ENCODE results near the gene MED27. TPM values are rescaled to one million over a fixed set of nuclear protein-coding genes. Genes with fewer than 3 reads are reported as not detected.

The MED27 gene
- total RNA-seq, 1 donor from 2014 or later: 15.7 TPM

DNA sequence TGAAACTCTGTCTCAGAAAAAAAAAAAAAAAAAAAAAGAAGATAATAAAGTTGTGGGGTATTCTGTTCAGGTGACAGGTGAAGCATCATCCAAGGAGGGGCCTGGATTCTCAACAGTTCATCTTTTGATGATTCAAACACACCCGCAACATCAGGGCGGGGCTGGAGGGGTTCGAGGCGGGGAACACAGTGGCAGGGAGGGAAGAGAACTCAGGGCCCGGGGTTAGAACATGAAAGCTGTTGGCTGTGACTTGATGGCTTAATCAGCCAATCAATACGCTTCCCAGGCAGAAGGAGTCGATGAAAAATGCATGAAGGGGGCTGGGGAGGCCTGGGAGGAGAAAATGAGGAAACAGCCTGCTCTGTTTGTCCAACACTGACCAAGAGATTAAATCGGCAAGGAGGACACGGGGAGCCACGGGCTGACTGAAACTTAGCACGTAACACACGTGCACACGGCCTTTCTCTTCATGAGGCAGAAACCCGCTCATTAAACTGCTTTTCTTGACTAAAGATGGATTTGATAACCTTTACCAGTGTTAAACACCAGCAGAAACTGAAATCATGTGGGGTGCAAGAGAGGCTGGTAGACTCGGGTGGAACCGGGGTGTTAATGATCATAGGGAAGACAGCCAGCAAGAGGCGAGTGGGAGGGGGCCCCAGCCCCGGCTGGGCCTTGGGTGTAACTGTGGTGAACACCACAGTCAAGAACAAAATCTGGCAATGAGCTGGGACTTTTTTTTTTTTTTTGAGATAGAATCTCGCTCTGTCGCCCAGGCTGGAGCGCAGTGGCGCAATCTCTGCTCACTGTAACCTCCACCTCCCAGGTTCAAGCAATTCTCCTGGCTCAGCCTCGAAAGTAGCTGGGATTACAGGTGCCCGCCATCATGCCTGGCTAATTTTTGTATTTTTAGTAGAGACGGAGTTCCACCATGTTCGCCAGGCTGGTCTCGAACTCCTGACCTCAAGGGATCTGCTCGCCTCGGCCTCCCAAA is 234.1 kb downstream of the MED27 start:
- TF ChIP-seq, protein P1, sequence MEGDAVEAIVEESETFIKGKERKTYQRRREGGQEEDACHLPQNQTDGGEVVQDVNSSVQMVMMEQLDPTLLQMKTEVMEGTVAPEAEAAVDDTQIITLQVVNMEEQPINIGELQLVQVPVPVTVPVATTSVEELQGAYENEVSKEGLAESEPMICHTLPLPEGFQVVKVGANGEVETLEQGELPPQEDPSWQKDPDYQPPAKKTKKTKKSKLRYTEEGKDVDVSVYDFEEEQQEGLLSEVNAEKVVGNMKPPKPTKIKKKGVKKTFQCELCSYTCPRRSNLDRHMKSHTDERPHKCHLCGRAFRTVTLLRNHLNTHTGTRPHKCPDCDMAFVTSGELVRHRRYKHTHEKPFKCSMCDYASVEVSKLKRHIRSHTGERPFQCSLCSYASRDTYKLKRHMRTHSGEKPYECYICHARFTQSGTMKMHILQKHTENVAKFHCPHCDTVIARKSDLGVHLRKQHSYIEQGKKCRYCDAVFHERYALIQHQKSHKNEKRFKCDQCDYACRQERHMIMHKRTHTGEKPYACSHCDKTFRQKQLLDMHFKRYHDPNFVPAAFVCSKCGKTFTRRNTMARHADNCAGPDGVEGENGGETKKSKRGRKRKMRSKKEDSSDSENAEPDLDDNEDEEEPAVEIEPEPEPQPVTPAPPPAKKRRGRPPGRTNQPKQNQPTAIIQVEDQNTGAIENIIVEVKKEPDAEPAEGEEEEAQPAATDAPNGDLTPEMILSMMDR (IDR thresholded peaks at IDR 0.05): no peak
- no peak for ATAC-seq
- H3K27me3 ChIP-seq (ENCODE audit: low read depth): peaks cover under 1% of the 10 kb centered on the region
- H3K27ac ChIP-seq: no peak overlapping the region
- no peaks in the 10 kb centered on the region for H3K36me3 ChIP-seq
- H3K4me1 ChIP-seq: no peaks in the 10 kb centered on the region
- DNase-seq: no peak
- intact Hi-C loops (cut with DNase I): no loop called here
- H3K9me3 ChIP-seq: no peaks in the 10 kb centered on the region
- H3K4me3 ChIP-seq: no peak overlapping the region

DNA sequence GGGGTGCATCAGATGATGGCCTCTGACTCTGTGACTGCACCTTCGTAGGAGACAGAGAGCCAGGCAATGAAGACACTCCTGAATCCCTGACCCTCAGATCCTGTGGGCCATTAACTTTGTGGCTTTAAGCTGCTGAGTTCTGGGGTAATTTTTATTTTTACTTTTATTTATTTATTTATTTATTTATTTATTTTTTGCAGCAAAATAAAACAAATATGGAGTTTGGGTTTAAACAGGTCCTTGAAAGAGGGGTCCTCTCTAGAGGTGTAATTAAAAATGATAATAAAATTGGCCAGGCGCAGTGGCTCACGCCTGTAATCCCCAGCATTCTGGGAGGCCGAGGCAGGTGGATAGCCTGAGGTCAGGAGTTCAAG is 234.9 kb downstream of the MED27 start:
- Histone ChIP-seq H3K27ac (no peak overlapping the region), H3K36me3 (no peaks in the 10 kb centered on the region), H3K4me3 (no peak overlapping the region), H3K27me3 (ENCODE audit: low read depth) (peaks cover 3% of the 10 kb centered on the region), H3K9me3 (no peaks in the 10 kb centered on the region), H3K4me1 (no peaks in the 10 kb centered on the region)
- TF ChIP-seq, protein P1 (IDR thresholded peaks at IDR 0.05): no peak
- no peak for ATAC-seq
- DNase-seq: no peak
- intact Hi-C loops (cut with DNase I): no loop called here

DNA sequence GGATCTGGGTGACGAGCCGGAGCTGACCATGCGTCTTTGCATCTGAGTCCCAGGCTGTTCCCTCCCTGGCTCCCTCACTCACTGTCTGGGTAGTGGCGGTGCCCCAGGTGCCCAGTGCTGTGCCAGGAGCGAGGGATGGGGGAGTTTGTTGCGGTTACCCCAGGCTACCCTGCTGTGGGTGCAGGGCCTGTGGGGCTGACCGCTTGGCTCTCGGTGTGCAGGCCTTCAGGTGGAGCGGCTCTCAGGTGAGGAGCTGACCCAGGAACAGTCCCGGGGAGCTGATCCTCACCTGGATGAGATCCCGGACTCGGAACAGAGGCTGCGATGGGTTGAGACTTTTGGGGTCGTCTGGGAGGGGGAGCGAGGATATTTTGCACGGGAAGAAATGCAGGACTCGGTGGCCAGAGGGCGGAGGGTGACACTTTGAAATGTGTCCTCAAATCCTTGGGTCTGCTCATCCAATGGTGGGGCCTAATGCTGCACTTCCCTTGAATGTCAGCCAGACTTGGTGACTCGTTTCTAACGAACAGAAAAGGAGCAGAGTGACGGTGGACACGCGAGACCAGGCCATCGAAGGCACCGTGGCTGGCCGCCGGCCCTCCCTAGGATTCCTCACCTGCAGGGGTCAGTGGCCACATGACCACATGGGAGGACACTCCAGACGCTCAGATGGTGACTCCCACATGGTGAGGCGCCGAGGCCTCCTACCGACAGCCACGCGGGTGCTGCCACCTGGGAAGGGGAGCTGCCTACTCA is 235.5 kb downstream of the MED27 start:
- Histone ChIP-seq H3K27me3 (ENCODE audit: low read depth) (peaks cover 3% of the 10 kb centered on the region), H3K4me3 (no peak overlapping the region), H3K9me3 (no peaks in the 10 kb centered on the region), H3K36me3 (no peaks in the 10 kb centered on the region), H3K27ac (no peak overlapping the region), H3K4me1 (no peaks in the 10 kb centered on the region)
- ATAC-seq (no peak), DNase-seq (no peak)
- intact Hi-C loops (cut with DNase I): no loop called here
- TF ChIP-seq, protein P1 (IDR thresholded peaks at IDR 0.05): no peak

GRCh38 chr9:131841765-131842318 is 237.8 kb downstream of the MED27 start:
- intact Hi-C loops (cut with DNase I): no loop called here
- H3K36me3 ChIP-seq: no peaks in the 10 kb centered on the region
- DNase-seq (no peak), ATAC-seq (no peak)
- no peaks in the 10 kb centered on the region for H3K4me1 ChIP-seq
- no peaks in the 10 kb centered on the region for H3K9me3 ChIP-seq
- H3K4me3 ChIP-seq: no peak overlapping the region
- TF ChIP-seq, protein P1 (IDR thresholded peaks at IDR 0.05): no peak
- H3K27me3 ChIP-seq (ENCODE audit: low read depth): peaks cover 3% of the 10 kb centered on the region
- H3K27ac ChIP-seq: no peak overlapping the region
